GM18499 (cell line): ENCODE measurements around the gene ATL2.

ENCODE experiments used
- ATAC-seq: cut with Tn5 transposase; IDR thresholded peaks from one replicate; pipeline ENCODE4 v1.9.1; 2021; ENCODE audit warnings: moderate number of reproducible peaks; ENCODE audit not compliant: insufficient read depth, unreplicated experiment

Gene ATL2

DNA sequence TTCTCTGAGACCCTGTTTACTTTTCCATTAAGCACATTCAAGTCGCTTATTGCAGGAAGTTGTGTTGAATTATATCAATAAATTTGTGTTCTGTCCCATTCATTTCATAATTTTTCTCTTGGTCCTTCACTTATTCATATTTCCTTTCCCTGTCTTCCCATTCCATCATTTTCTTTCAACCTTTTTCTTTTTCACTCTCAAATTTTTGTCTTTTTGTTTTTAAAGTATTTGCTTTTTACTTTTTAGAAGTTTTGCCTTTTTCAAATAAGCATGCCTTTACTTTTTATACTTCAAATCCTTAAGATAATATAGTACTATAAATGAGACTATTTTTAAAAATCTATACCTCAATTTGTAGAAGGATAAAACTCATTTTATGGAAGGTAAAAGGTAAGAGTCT lies 120.5 kb downstream of the ATL2 start:
- ATAC-seq: no peak

DNA sequence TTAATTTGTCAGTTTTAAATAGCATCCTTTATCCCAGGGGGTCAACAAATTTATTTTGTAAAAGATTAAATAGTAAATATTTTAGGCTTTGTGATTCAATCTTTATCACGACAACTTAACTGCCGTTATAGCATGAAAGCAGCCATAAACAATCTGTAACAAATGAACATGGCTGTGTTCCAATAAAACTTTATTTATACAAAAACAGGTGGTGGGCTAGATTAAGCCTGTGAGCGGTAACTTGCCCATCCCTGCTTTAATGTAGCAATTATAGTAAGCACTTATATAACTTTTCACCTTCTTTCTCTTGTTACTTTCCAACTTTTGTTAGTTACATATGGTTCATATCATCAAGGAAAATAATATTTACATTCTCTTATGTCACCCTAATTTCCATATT lies 121.9 kb downstream of the ATL2 start:
- ATAC-seq: no peak

DNA sequence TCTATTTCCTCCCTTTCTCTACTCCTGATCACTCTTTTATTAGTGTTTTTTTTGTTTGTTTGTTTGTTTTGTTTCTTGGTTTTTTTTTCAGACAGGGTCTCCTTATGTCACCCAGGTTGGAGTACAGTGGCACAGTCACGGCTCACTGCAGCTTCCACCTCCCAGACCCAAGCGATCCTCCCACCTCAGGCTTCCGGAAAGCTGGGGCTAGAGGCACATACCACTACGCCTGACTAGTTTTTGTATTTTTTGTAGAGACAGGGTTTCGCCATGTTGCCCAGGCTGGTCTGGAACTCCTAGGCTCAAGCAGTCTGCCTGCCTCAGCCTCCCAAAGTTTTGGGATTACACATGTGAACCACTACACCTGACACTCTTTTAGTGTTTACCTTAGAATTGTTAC lies 122.3 kb downstream of the ATL2 start:
- ATAC-seq: no peak

DNA sequence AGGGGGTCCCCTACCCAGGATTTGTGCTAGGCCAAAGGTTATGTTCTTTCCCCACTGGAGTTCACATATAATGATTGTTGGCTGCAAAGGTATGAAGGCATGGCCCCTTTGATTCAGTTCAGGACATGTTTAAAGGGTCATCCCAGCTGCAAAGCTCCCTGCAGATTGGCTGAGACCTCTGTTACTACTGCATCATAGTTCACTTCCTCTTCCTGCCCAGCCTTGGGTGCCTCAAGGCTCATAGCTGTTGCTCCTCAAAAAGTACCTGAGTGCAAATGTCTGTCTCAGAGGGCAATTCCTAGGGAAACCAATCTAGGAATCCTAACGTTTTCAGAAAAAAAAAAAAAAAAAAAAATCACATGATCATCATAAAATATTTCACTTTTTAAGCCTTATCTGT lies 125.1 kb downstream of the ATL2 start:
- no peak for ATAC-seq

DNA sequence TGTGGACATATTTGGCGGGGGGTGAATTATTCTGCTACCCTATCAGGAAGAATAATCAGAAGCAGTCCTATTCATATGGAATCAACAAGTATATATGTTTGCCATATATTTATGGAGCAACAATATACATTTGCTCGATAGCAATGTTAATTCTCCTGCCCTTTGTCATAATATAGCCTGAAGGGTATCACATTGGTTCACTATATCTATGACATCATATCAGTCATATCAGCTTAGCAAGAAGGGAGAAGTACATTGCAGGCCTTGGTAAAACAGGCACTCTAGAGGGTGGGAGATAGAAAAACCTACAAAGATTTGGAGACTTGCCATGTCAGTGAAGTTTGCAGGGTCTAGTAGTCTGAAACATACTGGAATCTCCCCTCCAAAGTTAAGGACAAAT lies 128.4 kb downstream of the ATL2 start:
- no peak for ATAC-seq

DNA sequence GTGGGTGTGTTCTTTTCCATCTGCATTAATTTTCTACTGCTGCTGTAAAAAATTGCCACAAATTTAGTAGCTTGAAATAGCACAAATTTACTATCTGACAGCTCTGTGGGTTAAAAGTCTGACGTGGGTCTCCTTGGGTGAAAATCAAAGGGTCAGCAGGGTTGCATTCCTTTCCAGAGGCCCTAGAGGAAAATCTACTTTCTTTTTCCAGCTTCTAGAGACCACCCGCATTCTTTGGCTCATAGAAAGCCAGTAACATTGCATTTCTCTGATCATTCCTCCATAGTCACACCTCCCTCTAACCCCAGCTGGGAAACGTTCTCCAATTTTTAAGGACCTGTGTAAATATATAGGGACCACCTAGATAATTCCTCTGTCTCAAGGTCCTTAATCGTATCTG lies 128.8 kb downstream of the ATL2 start:
- no peak for ATAC-seq

DNA sequence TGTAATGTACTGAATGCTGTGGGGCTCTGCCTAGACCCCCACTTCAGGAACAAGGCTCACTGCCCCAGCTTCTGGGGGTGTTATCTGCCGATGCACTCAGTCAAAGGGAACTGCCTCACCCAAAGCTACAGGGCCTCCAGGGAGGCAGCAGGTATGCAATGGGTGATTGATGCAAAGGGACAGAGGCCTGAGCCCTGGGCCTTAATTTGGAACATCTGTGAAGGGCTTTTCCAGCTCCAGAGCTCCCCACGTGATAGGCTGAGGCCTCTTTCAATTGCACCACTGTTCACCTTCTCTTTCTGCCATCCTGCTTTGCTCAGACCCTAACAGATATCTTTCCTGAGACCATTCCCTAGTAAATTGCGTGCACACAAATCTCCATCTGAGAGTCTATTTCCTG lies 131.0 kb downstream of the ATL2 start:
- ATAC-seq: no peak

DNA sequence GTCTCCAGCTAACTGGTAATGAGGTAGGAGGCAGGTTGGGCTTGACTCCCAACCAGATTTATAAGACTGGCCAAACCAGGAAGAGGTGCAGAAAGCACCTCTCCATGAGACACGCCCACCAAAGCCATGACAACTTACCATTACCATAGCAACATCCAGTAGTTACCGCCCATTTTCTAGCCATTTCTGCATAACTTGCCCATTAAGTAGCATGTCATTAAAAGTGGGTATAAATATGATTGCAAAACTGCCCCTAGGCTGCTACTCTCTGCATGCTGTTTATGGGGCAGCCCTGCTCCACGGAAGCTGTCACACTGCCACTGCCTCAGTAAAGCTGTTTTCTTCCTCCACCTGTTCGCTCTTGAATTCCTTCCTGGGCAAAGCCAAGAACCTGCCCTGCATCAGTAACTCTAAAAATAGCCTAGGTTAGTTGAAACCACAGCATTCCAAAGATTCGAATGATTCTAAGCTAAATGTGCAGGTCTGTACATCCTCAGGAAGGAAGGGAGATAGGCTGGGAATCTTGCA lies 131.9 kb downstream of the ATL2 start:
- ATAC-seq: no peak

DNA sequence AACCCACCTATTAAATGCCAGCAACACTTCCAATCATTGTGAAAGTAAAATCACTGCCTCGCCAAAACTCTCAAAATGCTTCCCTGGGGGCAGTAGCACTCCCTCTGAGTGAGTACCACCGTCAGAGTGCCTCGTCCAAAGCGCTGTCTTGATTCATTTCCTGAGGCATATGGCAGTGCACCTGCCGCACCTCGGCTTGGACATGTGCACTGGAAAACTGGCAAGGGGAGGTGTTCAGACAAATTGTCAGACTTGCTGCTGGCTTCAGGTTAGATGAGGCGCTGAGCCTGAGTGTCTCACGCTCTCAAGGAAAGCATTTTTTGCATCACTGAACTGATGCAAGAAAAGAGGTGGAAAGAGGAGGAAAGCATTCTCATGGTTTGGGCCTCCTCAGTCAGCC lies 132.8 kb downstream of the ATL2 start:
- no peak for ATAC-seq
